Esophagus squamous epithelium (tissue), 5 donors: ENCODE results near the gene MEN1. TPM values are rescaled to one million over a fixed set of nuclear protein-coding genes. Genes with fewer than 3 reads are reported as not detected.
A peak's percentile ranks its signal among the peaks of the same experiment; 100 is the strongest.

Experiments
- DNase-seq: peaks from one replicate; lab custom pipeline; 2025; lab: John Stamatoyannopoulos, UW
- H3K27ac ChIP-seq, 4 donors: fragments of 200-600 bp; sonication (generic); one replicate each; pipeline ENCODE4 v1.5.1; 2016 to 2019; ENCODE audit warnings: mild to moderate bottlenecking in 1 of 4
- H3K27me3 ChIP-seq, 4 donors: fragments of 200-600 bp; sonication (generic); 1 replicate in 3 of 4; 2 replicates in 1 of 4; pipeline versions ENCODE4 v1.5.1 to v1.6.0; 2017 to 2021; ENCODE audit warnings: antibody characterized with exemption in 1 of 4
- H3K36me3 ChIP-seq, 3 donors: fragments of 200-600 bp; sonication (generic); one replicate each; pipeline ENCODE4 v1.5.1; 2016 to 2019
- H3K4me1 ChIP-seq, 3 donors: fragments of 200-600 bp; sonication (generic); one replicate each; pipeline ENCODE4 v1.5.1; 2017 to 2019
- H3K4me3 ChIP-seq, 4 donors: fragments of 200-600 bp; sonication (generic); 1 replicate in 3 of 4; 2 replicates in 1 of 4; pipeline ENCODE4 v1.5.1; 2016 to 2019; ENCODE audit warnings: mild to moderate bottlenecking in 2 of 4, moderate library complexity in 1 of 4
- H3K9me3 ChIP-seq, 3 donors: fragments of 200-600 bp; sonication (generic); one replicate each; pipeline ENCODE4 v1.5.1; 2016 to 2019
- CTCF ChIP-seq, 6 experiments: fragments of 450-650 bp in 4 of 6; fragments of 200-600 bp in 2 of 6; sonication (generic) in 2 of 6; IDR thresholded peaks; one replicate each; pipeline ENCODE4 v1.5.1; 2016 to 2019; ENCODE audit warnings: antibody characterized with exemption in 6 of 6, mild to moderate bottlenecking in 4 of 6, moderate library complexity in 4 of 6
- POLR2A ChIP-seq, 4 donors: fragments of 450-650 bp; IDR thresholded peaks; one replicate each; pipeline ENCODE4 v1.6.1; 2017; ENCODE audit warnings: antibody characterized with exemption in 4 of 4, mild to moderate bottlenecking in 4 of 4, moderate library complexity in 3 of 4
- WGBS, 2 donors: methylation state at CpG; one replicate each; pipeline ENCODE4 v1.1.5; 2018; 5-methylcytosine and 5-hydroxymethylcytosine counted together
- intact Hi-C: fragments of 100-400 bp; cut with DNase I; formaldehyde crosslinking; loops from one replicate; pipeline ENCODE4 v1.15.0; 2022
- total RNA-seq, 4 donors: library from RNA; depleted of rRNA; stranded (reverse); fragments of >200 nt; gene quantifications; one replicate each; pipeline ENCODE4 v1.1.0, GENCODE V29; 2016
- donor health status: DM: yes; HTN: yes; CAD: no.

The MEN1 gene
- total RNA-seq, 4 donors from 2014 or later: 14.9 to 23.3 (median 17.0) TPM

- no peaks in the 10 kb centered on the region for H3K27me3 ChIP-seq
- peaks cover 49 to 100% (median 82%) of the 10 kb centered on the region in 3 donors for H3K4me1 ChIP-seq
- TF ChIP-seq CTCF (IDR thresholded peaks at IDR 0.05) (no peak), POLR2A (IDR thresholded peaks at IDR 0.05) (no peak)
- peak overlapping the region in 1 of 4 donors; percentile 23 for H3K4me3 ChIP-seq
- H3K36me3 ChIP-seq: peaks cover 3 to 54% (median 13%) of the 10 kb centered on the region in 3 donors
- H3K9me3 ChIP-seq: no peaks in the 10 kb centered on the region
- intact Hi-C loops: no loop called here
- 19 to 43% methylated on average over 8 to 11 of the region's 20 CpGs for WGBS, 2 donors
- DNase-seq: no peak
- H3K27ac ChIP-seq: peak overlapping the region; percentile 79 to 94 (median 88)
Observed at GRCh38 chr11:64856382-64857227, 46.3 kb upstream of the MEN1 start.

- DNase-seq: no peak
- TF ChIP-seq POLR2A (IDR thresholded peaks at IDR 0.05) (no peak), CTCF (IDR thresholded peaks at IDR 0.05) (no peak)
- H3K27ac ChIP-seq: peak overlapping the region; percentile 79 to 94 (median 88)
- no peaks in the 10 kb centered on the region for H3K27me3 ChIP-seq
- peaks cover 3 to 54% (median 13%) of the 10 kb centered on the region in 3 donors for H3K36me3 ChIP-seq
- no peaks in the 10 kb centered on the region for H3K9me3 ChIP-seq
- H3K4me3 ChIP-seq: peak overlapping the region in 1 of 4 donors; percentile 28
- 54 to 56% methylated on average over 7 to 15 of the region's 22 CpGs for WGBS, 2 donors
- intact Hi-C loops: no loop called here
- H3K4me1 ChIP-seq: peaks cover 53 to 100% (median 83%) of the 10 kb centered on the region in 3 donors
Observed at GRCh38 chr11:64855596-64856304, 45.4 kb upstream of the MEN1 start.

- intact Hi-C loops: loop anchor here (5.0 kb wide), 1 partner anchor 157 kb away; the partner anchor contains the start of gene ARL2
- Histone ChIP-seq H3K27ac (peak overlapping the region; percentile 79 to 94 (median 88)), H3K4me3 (peak overlapping the region in 1 of 4 donors; percentile 28), H3K9me3 (no peaks in the 10 kb centered on the region), H3K36me3 (peaks cover 3 to 49% (median 13%) of the 10 kb centered on the region in 3 donors), H3K4me1 (peaks cover 56 to 100% (median 87%) of the 10 kb centered on the region in 3 donors), H3K27me3 (no peaks in the 10 kb centered on the region)
- 40 to 80% methylated on average over 3 to 24 of the region's 45 CpGs for WGBS, 2 donors
- DNase-seq: no peak
- TF ChIP-seq POLR2A (IDR thresholded peaks at IDR 0.05) (no peak), CTCF (IDR thresholded peaks at IDR 0.05) (peak in 1 of 6 experiments; percentile 11)
Observed at GRCh38 chr11:64854534-64855502, 44.5 kb upstream of the MEN1 start.

GRCh38 chr11:64854157-64854533 is 43.8 kb upstream of the MEN1 start:
- peaks cover 3 to 42% (median 13%) of the 10 kb centered on the region in 3 donors for H3K36me3 ChIP-seq
- no peak for DNase-seq
- no peaks in the 10 kb centered on the region for H3K9me3 ChIP-seq
- TF ChIP-seq CTCF (IDR thresholded peaks at IDR 0.05) (no peak), POLR2A (IDR thresholded peaks at IDR 0.05) (no peak)
- peaks cover 61 to 100% (median 88%) of the 10 kb centered on the region in 3 donors for H3K4me1 ChIP-seq
- whole genome bisulfite sequencing, 2 donors: 83 to 92% methylated on average over 1 to 17 of the region's 25 CpGs
- H3K4me3 ChIP-seq: no peak overlapping the region
- H3K27ac ChIP-seq: peak overlapping the region; percentile 79 to 94 (median 88)
- H3K27me3 ChIP-seq: no peaks in the 10 kb centered on the region
- intact Hi-C loops: loop anchor here (5.0 kb wide), 1 partner anchor 158 kb away; the partner anchor contains the start of gene ARL2
